T-helper 22 cell (primary cell): ENCODE measurements around the gene PODXL2.
"Not testable (repeated sequence)": the region's sequence is repeated elsewhere in the genome, so short reads cannot be mapped to it uniquely, and the experiment has no call there.

ENCODE experiments used
- DNase-seq: peaks from one replicate; pipeline ENCODE4 v3.0.0-alpha.2; 2020; ENCODE audit warnings: low read depth

Gene PODXL2

DNA sequence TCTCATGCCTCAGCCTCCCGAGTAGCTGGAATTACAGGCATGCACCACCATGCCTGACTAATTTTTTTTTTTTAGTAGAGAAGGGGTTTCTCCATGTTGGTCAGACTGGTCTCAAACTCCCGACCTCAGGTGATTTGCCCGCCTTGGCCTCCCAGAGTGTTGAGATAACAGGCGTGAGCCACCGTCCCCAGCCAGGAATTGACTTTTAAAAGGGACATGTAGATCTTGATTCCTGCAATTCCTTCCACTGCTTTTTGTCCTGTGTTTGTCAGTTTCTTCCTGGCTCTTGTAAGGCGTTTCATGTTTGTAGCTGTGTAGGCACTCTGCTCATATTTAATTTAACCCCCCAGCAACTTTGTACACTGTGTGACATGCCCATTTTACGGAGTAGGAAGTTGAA is 23.4 kb upstream of the PODXL2 start:
- not testable (repeated sequence) for DNase-seq

DNA sequence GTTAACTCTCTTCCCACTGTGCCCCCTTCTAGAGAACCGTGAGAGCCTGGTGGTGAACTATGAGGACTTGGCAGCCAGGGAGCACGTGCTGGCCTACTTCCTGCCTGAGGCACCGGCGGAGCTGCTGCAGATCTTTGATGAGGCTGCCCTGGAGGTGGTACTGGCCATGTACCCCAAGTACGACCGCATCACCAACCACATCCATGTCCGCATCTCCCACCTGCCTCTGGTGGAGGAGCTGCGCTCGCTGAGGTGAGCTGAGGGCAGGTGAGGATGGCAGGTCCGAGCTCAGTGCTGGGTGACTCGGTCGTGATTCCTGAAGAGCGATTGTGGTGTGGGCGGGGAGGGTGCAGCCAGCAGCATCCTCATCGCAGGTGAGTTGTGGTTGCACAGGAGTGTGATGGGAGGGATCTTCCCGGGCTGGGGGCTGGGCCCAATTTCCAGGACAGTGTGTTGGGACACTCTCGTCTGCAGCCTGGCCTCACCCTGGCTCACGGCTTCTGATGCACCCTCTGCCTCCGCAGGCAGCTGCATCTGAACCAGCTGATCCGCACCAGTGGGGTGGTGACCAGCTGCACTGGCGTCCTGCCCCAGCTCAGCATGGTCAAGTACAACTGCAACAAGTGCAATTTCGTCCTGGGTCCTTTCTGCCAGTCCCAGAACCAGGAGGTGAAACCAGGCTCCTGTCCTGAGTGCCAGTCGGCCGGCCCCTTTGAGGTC is 22.7 kb upstream of the PODXL2 start:
- no peak for DNase-seq

DNA sequence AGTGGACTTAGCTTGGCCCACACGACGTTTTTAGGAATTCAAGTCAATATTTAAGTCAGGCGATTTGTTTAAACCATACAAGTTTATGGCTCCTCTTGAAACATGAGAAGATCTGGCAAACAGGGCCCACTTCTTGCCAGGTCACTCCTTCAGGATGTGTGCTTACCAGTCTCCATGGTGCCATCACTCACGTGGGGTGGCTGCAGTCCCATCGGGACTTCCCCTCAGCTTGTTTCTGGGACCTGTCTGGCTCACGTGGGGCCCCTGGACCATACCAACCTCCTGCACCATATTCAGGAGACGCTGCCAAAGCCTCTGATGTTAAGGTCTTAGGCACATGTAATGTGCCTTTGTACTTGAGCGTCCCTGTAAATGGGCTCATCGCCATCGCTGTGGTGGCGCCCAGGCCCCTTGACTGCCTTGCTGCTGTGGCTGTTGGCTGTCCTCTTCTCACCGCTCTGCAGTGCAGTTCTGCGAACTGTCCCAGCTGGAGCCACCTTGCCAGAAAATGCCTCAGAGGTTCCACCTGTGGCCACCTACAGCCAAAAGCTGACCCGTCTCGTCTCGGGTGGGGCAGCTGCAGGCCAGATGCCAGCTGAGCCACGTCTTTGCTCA is 21.9 kb upstream of the PODXL2 start:
- DNase-seq = no peak

DNA sequence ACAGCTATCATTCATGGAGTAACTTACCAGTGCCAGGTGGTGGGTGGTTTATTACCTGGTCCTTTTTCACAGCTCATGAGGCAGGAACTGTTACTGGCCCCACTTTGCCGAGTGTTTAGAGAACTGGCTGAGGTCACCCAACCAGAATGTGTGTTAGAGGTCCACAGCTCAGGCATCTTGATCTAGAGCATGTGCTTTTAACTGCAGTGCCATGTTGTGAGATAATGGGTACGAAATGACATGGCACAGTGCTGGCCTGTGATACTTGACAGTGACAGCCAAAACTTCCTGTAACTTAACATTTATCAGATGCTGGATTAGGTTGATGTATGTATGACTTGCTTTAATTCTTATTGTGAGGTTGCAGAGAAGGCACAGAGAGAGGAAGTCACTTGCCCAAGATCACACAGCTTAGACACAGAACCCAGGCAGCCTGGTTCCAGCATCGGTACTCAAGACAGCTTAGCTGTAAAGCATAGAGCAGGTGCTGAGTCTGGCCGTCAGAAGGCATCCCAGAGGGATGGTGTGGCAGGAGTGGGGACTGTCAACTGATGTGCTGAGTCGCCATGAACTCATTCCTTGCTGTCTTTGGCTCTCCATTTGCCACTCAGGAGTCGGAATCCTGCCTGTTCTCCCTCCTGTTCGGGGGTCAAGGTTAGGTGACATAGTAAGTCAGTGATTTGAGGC is 21.2 kb upstream of the PODXL2 start:
- no peak for DNase-seq

DNA sequence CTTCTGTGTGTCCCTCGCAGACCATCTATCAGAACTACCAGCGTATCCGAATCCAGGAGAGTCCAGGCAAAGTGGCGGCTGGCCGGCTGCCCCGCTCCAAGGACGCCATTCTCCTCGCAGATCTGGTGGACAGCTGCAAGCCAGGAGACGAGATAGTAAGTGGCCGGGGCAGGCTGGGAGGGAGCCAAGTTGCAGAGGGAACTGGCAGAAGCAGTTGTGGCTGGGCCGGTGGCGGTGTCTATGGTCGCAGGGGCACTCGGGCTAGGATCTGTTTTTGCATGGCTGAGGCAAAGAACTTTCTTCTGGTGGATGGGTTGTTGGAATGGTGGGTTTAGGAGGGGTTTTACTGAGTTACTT is 20.6 kb upstream of the PODXL2 start:
- DNase-seq = no peak

DNA sequence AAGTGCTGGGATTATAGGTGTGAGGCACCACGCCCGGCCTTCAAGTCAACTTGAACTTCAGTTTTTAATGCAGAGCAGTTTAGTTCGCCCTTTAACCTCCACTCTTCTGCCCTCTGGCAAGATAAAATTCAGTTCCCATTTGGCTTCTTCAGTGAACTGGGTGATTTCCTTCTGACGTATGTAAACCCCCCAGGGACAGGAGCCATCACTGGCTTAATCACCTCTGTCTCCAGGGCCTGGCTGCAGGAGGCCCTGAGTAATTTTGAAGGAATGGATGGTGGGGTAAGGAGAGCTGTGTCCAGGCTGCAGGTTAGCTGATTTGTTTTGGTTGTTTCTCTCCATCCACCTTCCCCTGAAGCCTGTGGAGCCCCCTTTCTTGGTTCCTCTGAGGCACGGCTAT is 18.9 kb upstream of the PODXL2 start:
- DNase-seq = no peak

DNA sequence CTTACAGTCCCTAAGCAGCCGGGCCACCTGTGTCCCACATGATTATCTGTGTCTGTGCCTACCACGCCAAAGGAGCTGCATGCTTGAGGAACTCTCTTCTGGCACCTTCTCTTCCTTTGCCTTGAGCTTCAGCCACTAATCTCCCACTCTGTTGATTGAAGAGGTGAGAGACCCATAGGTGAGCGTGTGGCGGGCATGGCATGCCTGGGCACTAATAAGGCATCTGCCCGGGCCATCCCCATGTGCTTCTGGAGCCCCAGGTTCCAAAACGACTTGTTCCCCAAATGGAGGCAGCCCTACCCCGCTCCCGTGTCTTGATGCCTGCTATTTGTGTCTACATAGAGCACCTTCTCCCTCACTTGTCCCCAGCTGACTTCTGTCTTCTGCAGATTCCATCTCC is 17.7 kb upstream of the PODXL2 start:
- DNase-seq = no peak

DNA sequence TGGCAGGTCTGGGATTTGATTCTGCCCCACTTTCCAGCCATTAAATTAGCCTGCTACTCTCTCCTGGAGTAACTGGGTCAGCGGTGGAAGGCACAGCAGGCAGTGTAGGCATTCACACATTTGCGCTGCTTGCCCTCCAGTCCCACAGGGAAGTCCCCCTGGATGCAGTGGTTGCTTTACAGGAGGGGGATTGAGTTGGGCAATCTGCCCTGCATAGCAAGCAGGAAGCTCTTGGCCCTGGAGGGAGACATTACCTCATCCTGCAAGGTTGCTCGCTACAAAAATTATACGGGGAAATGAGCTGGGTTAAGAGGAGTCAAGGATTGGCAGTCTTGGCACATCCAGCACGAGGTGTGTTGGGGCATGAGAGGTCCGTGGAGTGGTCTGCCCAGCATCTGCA is 16.0 kb upstream of the PODXL2 start:
- DNase-seq = no peak

DNA sequence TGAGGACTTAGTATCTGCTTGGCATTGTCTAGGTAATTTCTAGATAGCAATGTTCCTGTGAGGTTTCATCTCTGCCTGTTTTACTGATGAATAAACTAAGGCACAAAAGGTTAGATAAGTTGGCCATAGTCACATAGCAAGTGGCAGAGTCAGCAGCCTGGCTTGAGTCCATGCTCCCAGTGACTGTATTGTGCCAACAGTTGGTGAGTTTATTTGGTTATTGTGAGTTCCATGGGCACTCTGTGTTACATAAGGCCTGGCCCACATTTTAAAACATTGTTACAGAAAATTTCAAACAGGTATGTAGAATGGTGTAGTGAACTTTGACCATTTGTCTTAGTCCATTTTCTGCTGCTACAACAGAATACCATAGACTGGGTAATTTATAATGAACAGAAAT is 15.6 kb upstream of the PODXL2 start:
- DNase-seq = no peak

DNA sequence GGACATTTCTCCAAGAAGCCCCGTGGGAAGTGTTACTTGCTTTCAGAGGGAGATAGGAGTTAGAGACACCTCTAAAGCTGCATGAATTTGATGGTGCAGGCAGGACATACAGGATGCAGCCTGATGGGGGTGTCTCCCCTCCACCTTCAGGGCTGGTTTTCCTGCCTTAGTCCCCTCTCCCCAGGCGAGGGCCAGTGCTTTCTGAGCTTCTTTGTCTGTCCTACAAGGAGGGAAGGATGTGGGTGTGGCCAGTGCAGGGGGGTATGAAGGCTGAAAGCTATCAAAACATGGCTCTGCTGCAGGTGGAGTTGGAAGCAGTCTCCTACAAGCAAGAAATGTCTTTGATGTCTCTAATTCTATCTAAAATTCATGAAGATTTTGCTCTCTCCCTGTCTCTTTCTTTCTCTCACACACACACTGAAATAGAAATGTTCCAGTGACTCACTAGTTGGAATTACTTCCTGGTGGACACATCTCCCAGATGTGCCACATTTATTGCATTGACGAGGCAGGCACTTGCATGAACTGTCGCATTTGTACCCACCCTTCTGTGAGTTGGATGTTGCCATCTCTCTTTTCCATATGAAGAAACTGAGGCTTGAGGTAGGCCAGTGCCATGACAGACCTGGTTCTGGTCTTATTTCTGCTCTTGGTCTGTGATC is 13.9 kb upstream of the PODXL2 start:
- no peak for DNase-seq

DNA sequence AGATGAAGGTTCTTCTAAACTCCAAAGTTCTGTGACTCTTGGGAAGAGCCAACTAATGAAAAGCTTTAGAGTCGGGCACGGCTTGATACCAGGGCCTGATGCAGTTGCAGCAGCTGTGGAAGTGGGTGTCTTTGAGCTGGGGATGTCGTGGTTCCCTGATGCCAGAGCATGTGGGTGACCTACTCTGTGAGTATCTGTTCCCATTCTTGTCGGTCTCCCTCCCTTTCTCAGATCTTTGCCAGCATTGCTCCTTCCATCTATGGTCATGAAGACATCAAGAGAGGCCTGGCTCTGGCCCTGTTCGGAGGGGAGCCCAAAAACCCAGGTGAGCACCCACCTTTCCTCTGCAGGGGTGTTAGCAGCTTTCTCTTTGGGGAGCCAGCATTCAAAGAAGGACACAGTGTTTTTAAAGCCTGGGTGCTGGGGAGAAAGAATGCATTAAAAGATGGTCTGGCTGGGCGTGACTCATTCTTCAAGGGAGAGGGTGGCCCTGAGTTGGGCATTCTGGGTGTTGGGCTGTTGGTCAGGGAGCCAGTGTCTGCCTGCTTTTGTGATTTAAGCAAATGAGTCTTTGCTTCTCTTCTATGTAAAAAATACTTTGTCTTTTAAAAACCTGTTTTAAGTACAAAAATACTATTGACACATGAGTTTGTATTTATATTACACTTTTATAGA is 13.2 kb upstream of the PODXL2 start:
- DNase-seq = no peak

DNA sequence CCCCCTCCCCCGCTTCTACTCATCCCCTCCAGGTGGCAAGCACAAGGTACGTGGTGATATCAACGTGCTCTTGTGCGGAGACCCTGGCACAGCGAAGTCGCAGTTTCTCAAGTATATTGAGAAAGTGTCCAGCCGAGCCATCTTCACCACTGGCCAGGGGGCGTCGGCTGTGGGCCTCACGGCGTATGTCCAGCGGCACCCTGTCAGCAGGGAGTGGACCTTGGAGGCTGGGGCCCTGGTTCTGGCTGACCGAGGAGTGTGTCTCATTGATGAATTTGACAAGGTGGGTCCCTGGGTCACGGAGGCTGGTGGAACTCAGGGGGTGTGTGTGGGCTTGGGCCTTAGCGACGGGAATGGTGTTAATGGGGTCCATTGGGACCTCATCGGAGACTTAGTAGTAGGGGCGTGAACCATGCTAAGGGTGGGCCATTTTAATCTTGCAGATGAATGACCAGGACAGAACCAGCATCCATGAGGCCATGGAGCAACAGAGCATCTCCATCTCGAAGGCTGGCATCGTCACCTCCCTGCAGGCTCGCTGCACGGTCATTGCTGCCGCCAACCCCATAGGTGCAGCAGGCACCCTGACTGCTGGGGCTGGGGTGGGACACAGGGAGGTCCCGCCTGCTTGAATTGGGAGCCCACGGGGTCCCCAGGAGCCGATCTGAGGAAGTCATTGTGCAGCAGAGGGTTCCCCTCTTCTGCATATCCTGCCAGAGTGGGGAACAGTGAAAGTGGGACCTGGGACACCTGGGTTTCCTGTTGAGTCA is 12.0 kb upstream of the PODXL2 start:
- no peak for DNase-seq

DNA sequence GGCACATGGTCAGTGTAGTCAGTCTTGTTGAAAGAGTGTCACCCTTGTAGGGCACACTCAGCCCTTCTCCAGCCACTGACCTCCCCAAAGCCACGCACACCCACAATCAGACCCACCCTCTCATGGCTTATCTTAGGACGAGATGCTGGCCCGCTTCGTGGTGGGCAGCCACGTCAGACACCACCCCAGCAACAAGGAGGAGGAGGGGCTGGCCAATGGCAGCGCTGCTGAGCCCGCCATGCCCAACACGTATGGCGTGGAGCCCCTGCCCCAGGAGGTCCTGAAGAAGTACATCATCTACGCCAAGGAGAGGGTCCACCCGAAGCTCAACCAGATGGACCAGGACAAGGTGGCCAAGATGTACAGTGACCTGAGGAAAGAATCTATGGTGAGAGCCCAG is 10.1 kb upstream of the PODXL2 start:
- DNase-seq = no peak

DNA sequence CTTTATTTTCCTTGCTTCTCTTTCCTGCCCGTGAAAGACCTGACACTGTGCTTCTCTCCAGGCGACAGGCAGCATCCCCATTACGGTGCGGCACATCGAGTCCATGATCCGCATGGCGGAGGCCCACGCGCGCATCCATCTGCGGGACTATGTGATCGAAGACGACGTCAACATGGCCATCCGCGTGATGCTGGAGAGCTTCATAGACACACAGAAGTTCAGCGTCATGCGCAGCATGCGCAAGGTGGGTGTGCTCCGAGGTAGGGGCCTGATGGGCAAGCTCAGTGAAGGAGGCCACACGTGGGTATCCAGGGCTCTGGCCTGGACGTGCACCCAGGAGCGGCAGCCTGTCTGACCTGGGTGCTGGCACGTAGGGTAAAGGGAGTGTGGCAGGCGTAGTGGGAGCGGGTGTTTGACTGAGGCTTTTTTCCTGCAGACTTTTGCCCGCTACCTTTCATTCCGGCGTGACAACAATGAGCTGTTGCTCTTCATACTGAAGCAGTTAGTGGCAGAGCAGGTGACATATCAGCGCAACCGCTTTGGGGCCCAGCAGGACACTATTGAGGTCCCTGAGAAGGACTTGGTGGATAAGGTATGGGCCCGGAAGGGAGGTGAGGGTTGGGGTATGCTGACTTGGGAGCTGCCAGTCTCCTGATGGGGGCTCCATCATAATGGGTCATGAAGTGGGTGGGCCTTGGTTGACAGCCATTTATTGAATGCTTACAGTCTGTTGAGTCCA is 8.2 kb upstream of the PODXL2 start:
- DNase-seq = no peak

DNA sequence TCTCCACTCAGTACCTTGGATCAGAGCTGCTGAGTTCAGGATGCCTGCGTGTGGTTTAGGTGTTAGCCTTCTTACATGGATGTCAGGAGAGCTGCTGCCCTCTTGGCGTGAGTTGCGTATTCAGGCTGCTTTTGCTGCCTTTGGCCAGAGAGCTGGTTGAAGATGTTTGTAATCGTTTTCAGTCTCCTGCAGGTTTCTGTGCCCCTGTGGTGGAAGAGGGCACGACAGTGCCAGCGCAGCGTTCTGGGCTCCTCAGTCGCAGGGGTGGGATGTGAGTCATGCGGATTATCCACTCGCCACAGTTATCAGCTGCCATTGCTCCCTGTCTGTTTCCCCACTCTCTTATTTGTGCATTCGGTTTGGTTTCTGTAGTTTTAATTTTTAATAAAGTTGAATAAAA is 7.0 kb upstream of the PODXL2 start:
- no peak for DNase-seq

DNA sequence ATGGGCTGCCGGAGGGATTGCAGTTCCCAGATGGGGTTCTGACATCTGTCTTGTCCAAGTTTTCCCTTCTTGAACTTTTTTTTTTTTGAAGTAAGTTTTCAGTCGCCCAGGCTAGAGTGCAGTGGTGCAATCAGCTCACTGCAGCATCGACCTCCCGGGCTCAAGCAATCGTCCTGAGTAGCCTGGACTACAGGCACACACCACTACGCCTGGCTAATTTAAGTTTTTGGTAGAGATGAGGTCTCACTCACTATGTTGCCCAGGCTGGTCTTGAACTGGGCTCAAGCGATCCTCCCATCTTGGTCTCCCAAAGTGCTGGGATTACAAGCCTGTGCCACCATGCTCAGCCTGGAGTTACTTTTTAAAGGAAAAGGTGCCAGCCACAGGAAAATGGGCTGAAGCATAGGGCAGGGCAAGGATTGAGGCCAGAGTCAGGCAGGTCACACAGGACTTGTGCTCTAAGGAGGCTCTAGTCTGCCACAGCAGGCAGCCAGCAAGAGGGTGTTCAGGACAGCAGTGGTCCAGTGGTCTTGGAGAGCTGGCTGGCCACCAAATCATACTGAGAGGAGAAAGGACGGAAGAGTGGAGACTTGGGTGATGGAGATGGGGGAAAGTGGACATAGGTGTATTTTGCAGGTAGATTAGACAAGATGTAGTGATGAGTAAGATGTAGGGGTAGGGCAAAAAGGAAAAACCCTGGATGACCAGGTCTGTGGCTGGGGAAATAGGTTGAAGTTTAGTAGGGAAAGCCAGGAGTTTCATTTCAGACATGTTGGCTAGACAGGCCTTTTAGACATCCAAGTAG is 6.0 kb upstream of the PODXL2 start:
- DNase-seq = no peak

DNA sequence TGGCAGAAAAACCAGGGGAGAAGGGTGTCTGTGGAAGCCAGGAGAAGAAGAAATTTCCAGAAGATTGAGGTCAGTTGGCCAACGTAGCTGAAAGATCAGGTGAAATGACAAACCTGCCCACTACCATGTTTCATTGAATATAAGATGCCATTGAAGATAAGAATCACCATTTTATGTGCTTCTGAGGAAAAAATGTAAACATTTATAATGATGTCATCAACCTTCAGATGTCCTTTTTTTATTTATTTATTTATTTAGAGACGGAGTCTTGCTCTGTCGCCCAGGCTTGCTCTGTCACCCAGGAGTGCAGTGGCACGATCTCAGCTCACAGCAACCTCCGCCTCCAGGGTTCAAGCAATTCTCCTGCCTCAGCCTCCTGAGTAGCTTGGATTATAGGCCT is 4.9 kb upstream of the PODXL2 start:
- no peak for DNase-seq

DNA sequence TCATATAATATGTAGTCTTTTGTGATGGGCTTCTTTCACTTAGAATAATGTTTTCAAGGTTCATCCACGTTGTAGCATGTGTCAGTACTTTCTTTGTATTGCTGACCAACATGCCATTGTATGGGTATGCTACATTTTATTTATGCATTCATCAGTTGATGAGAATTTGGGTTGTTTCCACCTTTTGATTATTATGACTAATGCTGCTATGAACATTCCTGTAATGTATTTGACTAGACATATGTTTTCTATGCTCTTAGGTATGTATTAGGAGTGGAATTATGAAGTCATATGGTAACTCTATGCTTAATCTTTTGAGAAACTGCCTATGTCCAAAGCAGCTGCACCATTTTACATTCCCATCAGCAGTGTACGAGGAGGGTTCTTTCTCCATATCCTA is 3.2 kb upstream of the PODXL2 start:
- DNase-seq = no peak

DNA sequence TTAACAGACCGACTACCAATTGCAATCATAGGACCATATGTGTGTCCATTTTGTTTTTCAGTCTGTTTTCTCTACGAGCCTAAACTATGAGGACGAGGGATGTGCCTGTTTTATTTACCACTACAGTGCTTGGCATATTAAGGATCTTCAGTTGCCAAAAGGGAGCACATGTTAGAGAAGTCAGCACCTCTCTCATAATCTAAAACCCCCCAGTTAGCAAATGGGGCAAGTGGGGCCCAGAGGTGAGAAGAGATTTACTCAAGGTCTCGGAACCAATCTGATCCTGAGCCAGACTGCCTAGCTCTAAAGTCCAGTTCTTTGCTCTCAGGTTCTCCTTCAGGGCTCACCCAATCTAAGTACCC is 578 bp upstream of the PODXL2 start:
- no peak for DNase-seq
